ENCODE measurements around the gene TRIO. TPM values are rescaled to one million over a fixed set of nuclear protein-coding genes. Genes with fewer than 3 reads are reported as not detected.

Gene TRIO
- total and polyA plus RNA-seq, 12 donors: 26.2 to 85.2 (median 61.9) TPM

DNA sequence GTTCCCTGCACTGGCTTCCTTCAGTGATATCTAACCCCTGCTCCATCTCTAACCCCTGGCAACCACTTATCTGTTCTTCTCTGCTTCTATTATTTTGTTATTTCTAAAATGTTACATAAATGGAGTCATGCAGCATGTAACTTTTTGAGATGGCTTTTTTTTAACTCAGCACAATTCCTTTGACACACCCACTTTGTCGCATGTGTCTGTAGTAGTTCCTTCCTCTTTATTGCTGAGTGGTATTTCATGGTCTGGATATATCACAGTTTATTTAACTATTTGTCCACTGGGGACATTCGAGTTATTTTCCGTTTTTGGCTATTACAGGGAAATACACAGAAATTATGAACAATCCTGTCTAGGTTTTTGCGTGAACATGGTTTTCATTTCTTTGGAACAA, 200.2 kb downstream of the TRIO start:
- Histone ChIP-seq H3K4me3 (no peak overlapping the region), H3K27ac (no peak overlapping the region), H3K27me3 (no peaks in the 10 kb centered on the region), H3K4me1 (peaks cover 0 to 31% (median 8%) of the 10 kb centered on the region in 9 donors), H3K9me3 (no peaks in the 10 kb centered on the region), H3K36me3 (peaks cover 0 to 67% (median 13%) of the 10 kb centered on the region in 9 donors)
- ATAC-seq (no peak), DNase-seq (no peak)
- intact Hi-C loops (cut with DNase I): no loop called here
- TF ChIP-seq, protein P1, sequence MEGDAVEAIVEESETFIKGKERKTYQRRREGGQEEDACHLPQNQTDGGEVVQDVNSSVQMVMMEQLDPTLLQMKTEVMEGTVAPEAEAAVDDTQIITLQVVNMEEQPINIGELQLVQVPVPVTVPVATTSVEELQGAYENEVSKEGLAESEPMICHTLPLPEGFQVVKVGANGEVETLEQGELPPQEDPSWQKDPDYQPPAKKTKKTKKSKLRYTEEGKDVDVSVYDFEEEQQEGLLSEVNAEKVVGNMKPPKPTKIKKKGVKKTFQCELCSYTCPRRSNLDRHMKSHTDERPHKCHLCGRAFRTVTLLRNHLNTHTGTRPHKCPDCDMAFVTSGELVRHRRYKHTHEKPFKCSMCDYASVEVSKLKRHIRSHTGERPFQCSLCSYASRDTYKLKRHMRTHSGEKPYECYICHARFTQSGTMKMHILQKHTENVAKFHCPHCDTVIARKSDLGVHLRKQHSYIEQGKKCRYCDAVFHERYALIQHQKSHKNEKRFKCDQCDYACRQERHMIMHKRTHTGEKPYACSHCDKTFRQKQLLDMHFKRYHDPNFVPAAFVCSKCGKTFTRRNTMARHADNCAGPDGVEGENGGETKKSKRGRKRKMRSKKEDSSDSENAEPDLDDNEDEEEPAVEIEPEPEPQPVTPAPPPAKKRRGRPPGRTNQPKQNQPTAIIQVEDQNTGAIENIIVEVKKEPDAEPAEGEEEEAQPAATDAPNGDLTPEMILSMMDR (IDR thresholded peaks at IDR 0.05): no peak
- 83 to 85% methylated on average over 4 of the region's 4 CpGs for WGBS, 2 donors

DNA sequence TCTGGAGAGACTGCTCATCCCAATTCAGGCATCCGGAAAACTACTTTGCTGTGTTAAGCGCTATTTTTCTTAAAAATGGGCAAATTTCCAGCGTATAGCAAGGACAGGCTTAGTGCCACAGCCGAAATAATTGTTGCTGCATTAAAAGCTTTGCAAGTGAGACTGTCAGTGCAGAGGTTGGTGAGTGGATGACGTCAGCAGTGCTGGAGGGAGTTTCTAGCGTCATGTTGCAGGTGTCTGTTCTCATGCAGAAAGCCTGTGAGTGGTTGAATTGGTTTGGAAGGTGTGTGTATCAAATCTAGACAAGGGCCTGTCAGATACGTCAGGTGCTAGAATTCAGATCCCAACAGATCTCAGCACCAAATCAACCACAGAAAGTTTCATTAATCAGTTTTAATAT, 204.4 kb downstream of the TRIO start:
- Histone ChIP-seq H3K4me1 (peaks cover 0 to 27% (median 4%) of the 10 kb centered on the region in 9 donors), H3K27me3 (no peaks in the 10 kb centered on the region), H3K4me3 (no peak overlapping the region), H3K9me3 (no peaks in the 10 kb centered on the region), H3K36me3 (peaks cover 0 to 72% (median 17%) of the 10 kb centered on the region in 9 donors), H3K27ac (no peak overlapping the region)
- TF ChIP-seq, protein P1 (IDR thresholded peaks at IDR 0.05): no peak
- no peak for DNase-seq
- no peak for ATAC-seq
- WGBS, 2 donors: 77 to 87% methylated on average over 7 of the region's 7 CpGs
- intact Hi-C loops (cut with DNase I): no loop called here

DNA sequence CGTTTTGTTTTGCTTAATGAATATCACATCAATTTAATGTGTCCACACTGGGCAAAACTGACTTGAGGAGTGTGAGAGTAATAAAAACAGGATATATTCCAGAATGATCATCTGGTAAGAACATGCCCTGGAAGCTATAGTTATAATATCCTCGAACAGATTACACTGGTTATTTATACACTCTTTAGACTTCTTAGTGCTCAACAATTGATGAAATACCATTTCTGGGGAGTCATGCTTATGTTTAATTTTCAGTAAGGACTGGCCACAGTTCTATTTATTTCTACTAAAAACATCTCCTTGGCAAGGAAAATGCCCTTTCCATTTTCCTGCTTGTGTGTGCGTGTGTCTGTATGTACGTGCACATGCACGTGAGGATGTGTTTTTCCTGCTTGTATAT, 205.0 kb downstream of the TRIO start:
- H3K27me3 ChIP-seq: no peaks in the 10 kb centered on the region
- H3K4me3 ChIP-seq: no peak overlapping the region
- TF ChIP-seq, protein P1 (IDR thresholded peaks at IDR 0.05): no peak
- no peak for DNase-seq
- H3K27ac ChIP-seq: no peak overlapping the region
- ATAC-seq: no peak
- peaks cover 0 to 21% (median 0%) of the 10 kb centered on the region in 9 donors for H3K4me1 ChIP-seq
- WGBS, 2 donors: 82 to 88% methylated on average over 5 of the region's 5 CpGs
- H3K36me3 ChIP-seq: peaks cover 0 to 72% (median 17%) of the 10 kb centered on the region in 9 donors
- H3K9me3 ChIP-seq: no peaks in the 10 kb centered on the region
- intact Hi-C loops (cut with DNase I): no loop called here

DNA sequence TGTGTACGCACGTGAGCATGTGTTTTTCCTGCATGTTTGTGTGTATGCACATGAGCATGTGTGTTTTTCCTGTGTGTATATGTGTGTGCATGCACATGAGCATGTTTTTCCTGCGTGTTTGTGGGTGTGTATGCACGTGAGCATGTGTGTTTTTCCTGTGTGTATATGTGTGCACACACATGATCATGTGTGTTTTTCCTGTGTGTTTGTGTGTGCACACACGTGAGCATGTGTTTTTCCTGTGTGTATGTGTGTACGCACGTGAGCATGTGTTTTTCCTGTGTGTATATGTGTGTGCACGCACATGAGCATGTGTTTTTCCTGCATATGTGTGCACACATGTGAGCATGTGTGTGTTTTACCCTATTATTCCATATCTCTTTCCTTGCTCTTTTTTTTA, 205.9 kb downstream of the TRIO start:
- H3K27me3 ChIP-seq: no peaks in the 10 kb centered on the region
- no peaks in the 10 kb centered on the region for H3K9me3 ChIP-seq
- WGBS, 2 donors: 93 to 94% methylated on average over 8 of the region's 8 CpGs

More for the DNA sequence above, 205.9 kb downstream of the TRIO start:
- H3K4me3 ChIP-seq: no peak overlapping the region
- peaks cover 0 to 71% (median 17%) of the 10 kb centered on the region in 9 donors for H3K36me3 ChIP-seq
- no peak overlapping the region for H3K27ac ChIP-seq
- TF ChIP-seq, protein P1 (IDR thresholded peaks at IDR 0.05): no peak
- no peak for ATAC-seq
- DNase-seq: no peak
- H3K4me1 ChIP-seq: peaks cover 0 to 15% (median 0%) of the 10 kb centered on the region in 9 donors
- intact Hi-C loops (cut with DNase I): no loop called here

Data from heart right ventricle (tissue), 16 donors.